A673 (cell line): Measurements from ENCODE around the gene KPNA6. TPM values are rescaled to one million over a fixed set of nuclear protein-coding genes. Genes with fewer than 3 reads are reported as not detected.
"Not testable (repeated sequence)": the region's sequence is repeated elsewhere in the genome, so short reads cannot be mapped to it uniquely, and the experiment has no call there.

Experiments used
- BruUV-seq: library from RNA; stranded (reverse); fragments of 400-500 nt; replicated peaks from 2 replicates; lab custom pipeline; 2021; lab: Mats Ljungman, UMichigan
- CTCF ChIA-PET: fragments of 300-600 bp; sonication (Branson Sonifier 250); formaldehyde crosslinking; loops from one replicate; lab custom pipeline; 2022; ENCODE audit warnings: antibody characterized with exemption; lab: Charles Lee
- POLR2A ChIA-PET: fragments of 300-600 bp; sonication (Branson Sonifier 250); formaldehyde crosslinking; loops from one replicate; lab custom pipeline; 2022; ENCODE audit warnings: antibody characterized with exemption; ENCODE audit not compliant: low non-redundant PET; lab: Charles Lee
- DNase-seq: peaks from one replicate; pipeline ENCODE4 v3.0.0-alpha.2; 2015; ENCODE audit warnings: low spot score
- H3K27ac ChIP-seq: fragments of 200-600 bp; sonication (generic); 2 replicates; pipeline ENCODE4 v1.5.1; 2016; ENCODE audit warnings: mixed run types, low read depth, mild to moderate bottlenecking, mixed read lengths, antibody characterized with exemption, low read length; ENCODE audit not compliant: poor library complexity, severe bottlenecking
- H3K27me3 ChIP-seq: fragments of 200-600 bp; sonication (generic); replicated peaks from 2 replicates; pipeline ENCODE4 v1.6.1; 2017; ENCODE audit warnings: mixed run types, low read depth, mild to moderate bottlenecking, mixed read lengths, antibody characterized with exemption, low read length; ENCODE audit not compliant: insufficient read depth, poor library complexity
- H3K36me3 ChIP-seq: fragments of 200-600 bp; sonication (generic); 2 replicates; pipeline ENCODE4 v1.6.1; 2016; ENCODE audit warnings: mixed run types, mild to moderate bottlenecking, mixed read lengths, antibody characterized with exemption, low read length; ENCODE audit not compliant: insufficient read depth, poor library complexity, severe bottlenecking
- H3K4me1 ChIP-seq: fragments of 200-600 bp; sonication (generic); 2 replicates; pipeline ENCODE4 v1.6.1; 2017; ENCODE audit warnings: mixed run types, mild to moderate bottlenecking, mixed read lengths, antibody characterized with exemption, low read length; ENCODE audit not compliant: insufficient read depth, poor library complexity, severe bottlenecking
- H3K4me3 ChIP-seq: fragments of 200-600 bp; sonication (generic); 2 replicates; pipeline ENCODE4 v1.5.1; 2016; ENCODE audit warnings: low read depth, mixed run types, mild to moderate bottlenecking, mixed read lengths, low read length; ENCODE audit not compliant: poor library complexity, severe bottlenecking
- H3K9me3 ChIP-seq: fragments of 200-600 bp; sonication (generic); 2 replicates; pipeline ENCODE4 v1.6.1; 2016; ENCODE audit warnings: mixed run types, low read depth, mild to moderate bottlenecking, mixed read lengths, antibody characterized with exemption, low read length; ENCODE audit not compliant: poor library complexity, severe bottlenecking
- EZH2 ChIP-seq: fragments of 200-600 bp; sonication (generic); IDR thresholded peaks from 2 replicates; pipeline ENCODE4 v1.6.1; 2017; ENCODE audit warnings: borderline replicate concordance, low read depth, mild to moderate bottlenecking, mixed read lengths, antibody characterized with exemption, low read length; ENCODE audit not compliant: poor library complexity, severe bottlenecking
- intact Hi-C: fragments of 100-400 bp; cut with micrococcal nuclease; formaldehyde crosslinking; loops from one replicate; pipeline ENCODE4 v1.10.0; 2022; ENCODE audit not compliant: unreplicated experiment
- total RNA-seq: library from RNA; stranded (reverse); gene quantifications from 2 replicates; pipeline ENCODE4 v1.2.3, GENCODE V29; 2021
- TF ChIP-seq, protein P1 (sequence below): fragments of 300-800, 200-600 bp; sonication (generic); conservative IDR thresholded peaks from 2 replicates; pipeline ENCODE4 v1.5.1; 2017; ENCODE audit warnings: low read depth, mild to moderate bottlenecking, antibody characterized with exemption, low read length, moderate library complexity, mixed read lengths

KPNA6 gene
- total RNA-seq, 1 experiment from 2014 or later, result 96.8 TPM

DNA sequence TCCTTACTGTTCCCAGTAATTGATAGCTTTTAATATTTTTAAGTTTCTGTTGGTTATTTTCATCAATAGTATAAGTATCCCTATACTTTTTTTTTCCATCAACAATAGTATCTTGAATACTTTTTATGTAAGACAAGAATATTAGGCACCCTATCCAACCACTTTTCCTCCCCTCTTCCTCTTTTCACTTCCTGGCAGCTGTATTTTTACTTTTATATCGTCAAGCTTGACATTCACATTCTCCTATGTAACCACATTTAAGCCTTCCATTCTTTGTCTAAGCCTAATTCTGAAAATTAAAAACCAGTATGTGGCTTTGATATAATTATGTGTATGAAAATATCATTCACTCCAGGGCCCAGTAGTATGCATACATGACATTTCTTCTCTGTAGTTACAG, 25.8 kb upstream of the KPNA6 start:
- H3K36me3 ChIP-seq, result peaks cover 35% of the 10 kb centered on the region
- no peak overlapping the region for H3K4me3 ChIP-seq
- BruUV-seq, result no TSS peak
- intact Hi-C loops, result no loop called here
- no peak for DNase-seq
- ChIA-PET POLR2A (no interaction called here), CTCF (interaction anchor here (0.9 kb wide), 1 partner anchor 8 kb away, joined by 3 read pairs; no protein-coding TSS in a partner anchor)
- H3K4me1 ChIP-seq, result no peaks in the 10 kb centered on the region
- H3K27me3 ChIP-seq, result no peaks in the 10 kb centered on the region
- no peak for TF ChIP-seq EZH2
- TF ChIP-seq, protein P1, sequence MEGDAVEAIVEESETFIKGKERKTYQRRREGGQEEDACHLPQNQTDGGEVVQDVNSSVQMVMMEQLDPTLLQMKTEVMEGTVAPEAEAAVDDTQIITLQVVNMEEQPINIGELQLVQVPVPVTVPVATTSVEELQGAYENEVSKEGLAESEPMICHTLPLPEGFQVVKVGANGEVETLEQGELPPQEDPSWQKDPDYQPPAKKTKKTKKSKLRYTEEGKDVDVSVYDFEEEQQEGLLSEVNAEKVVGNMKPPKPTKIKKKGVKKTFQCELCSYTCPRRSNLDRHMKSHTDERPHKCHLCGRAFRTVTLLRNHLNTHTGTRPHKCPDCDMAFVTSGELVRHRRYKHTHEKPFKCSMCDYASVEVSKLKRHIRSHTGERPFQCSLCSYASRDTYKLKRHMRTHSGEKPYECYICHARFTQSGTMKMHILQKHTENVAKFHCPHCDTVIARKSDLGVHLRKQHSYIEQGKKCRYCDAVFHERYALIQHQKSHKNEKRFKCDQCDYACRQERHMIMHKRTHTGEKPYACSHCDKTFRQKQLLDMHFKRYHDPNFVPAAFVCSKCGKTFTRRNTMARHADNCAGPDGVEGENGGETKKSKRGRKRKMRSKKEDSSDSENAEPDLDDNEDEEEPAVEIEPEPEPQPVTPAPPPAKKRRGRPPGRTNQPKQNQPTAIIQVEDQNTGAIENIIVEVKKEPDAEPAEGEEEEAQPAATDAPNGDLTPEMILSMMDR, result no peak
- no peak overlapping the region for H3K27ac ChIP-seq
- H3K9me3 ChIP-seq, result no peaks in the 10 kb centered on the region

GRCh38 chr1:32086381-32086780, 21.5 kb upstream of the KPNA6 start:
- H3K27me3 ChIP-seq, H3K4me3 ChIP-seq, BruUV-seq, DNase-seq, intact Hi-C loops, H3K4me1 ChIP-seq, H3K27ac ChIP-seq, POLR2A ChIA-PET, H3K9me3 ChIP-seq: not testable (repeated sequence)
- peaks cover 22% of the 10 kb centered on the region for H3K36me3 ChIP-seq
- CTCF ChIA-PET, result interaction anchor here (0.7 kb wide), 1 partner anchor 143 kb away, joined by 4 read pairs; no protein-coding TSS in a partner anchor

DNA sequence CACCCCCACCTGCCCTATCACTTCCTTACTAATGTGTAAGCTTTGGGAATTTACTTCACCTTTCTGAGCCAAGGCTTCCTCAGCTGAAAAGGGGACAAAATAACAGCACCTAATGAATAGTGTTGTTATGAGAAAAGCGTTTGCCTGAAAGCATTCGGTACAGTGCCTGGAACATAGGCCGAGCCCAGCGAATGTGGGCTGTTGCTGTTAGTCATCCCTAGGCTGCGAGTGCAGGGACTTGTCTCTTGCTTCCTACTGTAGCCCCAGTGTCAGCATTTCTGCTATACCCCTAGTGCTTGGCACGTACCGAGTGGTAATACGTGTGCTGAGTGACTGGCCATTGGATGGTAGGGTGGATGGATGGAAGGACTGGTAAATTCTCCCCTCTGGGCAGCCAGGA, 16.7 kb upstream of the KPNA6 start:
- ChIA-PET POLR2A (no interaction called here), CTCF (no interaction called here)
- Histone ChIP-seq H3K36me3 (peaks cover 45% of the 10 kb centered on the region), H3K27ac (no peak overlapping the region), H3K4me1 (no peaks in the 10 kb centered on the region), H3K9me3 (no peaks in the 10 kb centered on the region), H3K27me3 (no peaks in the 10 kb centered on the region), H3K4me3 (no peak overlapping the region)
- TF ChIP-seq, protein P1, result no peak
- no peak for TF ChIP-seq EZH2
- intact Hi-C loops, result no loop called here
- no peak for DNase-seq
- BruUV-seq, result no TSS peak

DNA sequence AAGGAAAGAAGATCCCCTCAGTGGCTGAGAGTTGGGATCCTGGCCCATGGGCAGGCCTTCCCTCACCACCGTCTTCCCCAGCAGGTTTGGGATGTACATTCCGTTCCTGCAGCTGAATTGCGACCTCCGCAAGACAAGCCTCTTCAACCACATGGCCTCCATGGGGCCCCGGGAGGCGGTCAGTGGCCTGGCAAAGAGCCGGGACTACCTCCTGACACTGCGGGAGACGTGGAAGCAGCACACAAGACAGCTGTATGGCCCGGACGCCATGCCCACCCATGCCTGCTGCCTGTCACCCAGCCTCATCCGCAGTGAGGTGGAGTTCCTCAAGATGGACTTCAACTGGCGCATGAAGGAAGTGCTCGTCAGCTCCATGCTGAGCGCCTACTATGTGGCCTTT, 16.3 kb upstream of the KPNA6 start:
- H3K36me3 ChIP-seq, result peaks cover 47% of the 10 kb centered on the region
- no peak overlapping the region for H3K27ac ChIP-seq
- H3K9me3 ChIP-seq, result no peaks in the 10 kb centered on the region
- intact Hi-C loops, result no loop called here
- H3K27me3 ChIP-seq, result no peaks in the 10 kb centered on the region
- DNase-seq, result no peak
- no peaks in the 10 kb centered on the region for H3K4me1 ChIP-seq
- no TSS peak for BruUV-seq
- POLR2A ChIA-PET, result interaction anchor here (0.6 kb wide), 1 partner anchor 37 kb away, joined by 7 read pairs; no protein-coding TSS in a partner anchor
- no peak overlapping the region for H3K4me3 ChIP-seq
- TF ChIP-seq, protein P1, result no peak
- TF ChIP-seq EZH2, result no peak
- CTCF ChIA-PET, result no interaction called here
